ENCODE data around the gene MORN1.

The MORN1 gene

DNA sequence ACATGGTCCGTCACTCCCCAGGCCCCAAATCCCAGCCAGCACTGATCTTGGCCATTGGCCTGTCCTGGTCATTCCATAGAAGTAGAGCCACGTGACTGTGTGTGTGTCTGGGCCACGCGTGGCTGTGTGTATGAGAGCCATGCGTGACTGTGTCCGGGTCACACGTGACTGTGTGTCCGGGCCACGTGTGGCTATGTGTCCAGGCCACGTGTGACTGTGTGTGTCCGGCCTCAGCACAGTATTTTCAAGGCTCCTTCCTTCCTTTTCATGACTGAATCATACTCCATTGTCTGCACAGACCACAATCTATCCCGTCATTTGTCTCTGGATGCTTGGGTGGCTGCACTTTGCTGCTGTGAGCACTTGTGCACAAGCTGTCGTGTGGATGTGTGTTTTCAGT lies 95.8 kb downstream of the MORN1 start:
- TF ChIP-seq, protein P1, sequence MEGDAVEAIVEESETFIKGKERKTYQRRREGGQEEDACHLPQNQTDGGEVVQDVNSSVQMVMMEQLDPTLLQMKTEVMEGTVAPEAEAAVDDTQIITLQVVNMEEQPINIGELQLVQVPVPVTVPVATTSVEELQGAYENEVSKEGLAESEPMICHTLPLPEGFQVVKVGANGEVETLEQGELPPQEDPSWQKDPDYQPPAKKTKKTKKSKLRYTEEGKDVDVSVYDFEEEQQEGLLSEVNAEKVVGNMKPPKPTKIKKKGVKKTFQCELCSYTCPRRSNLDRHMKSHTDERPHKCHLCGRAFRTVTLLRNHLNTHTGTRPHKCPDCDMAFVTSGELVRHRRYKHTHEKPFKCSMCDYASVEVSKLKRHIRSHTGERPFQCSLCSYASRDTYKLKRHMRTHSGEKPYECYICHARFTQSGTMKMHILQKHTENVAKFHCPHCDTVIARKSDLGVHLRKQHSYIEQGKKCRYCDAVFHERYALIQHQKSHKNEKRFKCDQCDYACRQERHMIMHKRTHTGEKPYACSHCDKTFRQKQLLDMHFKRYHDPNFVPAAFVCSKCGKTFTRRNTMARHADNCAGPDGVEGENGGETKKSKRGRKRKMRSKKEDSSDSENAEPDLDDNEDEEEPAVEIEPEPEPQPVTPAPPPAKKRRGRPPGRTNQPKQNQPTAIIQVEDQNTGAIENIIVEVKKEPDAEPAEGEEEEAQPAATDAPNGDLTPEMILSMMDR (IDR thresholded peaks at IDR 0.05; ENCODE audit: extremely low read depth, insufficient read depth, missing control alignments) = no peak
- DNase-seq (ENCODE audit: low spot score) = no peak
- in situ Hi-C loops (cut with MboI; ENCODE audit: low pct_unique_long_range_greater_than_20kb, low sequenced_read_pairs, unreplicated experiment) = no loop called here

DNA sequence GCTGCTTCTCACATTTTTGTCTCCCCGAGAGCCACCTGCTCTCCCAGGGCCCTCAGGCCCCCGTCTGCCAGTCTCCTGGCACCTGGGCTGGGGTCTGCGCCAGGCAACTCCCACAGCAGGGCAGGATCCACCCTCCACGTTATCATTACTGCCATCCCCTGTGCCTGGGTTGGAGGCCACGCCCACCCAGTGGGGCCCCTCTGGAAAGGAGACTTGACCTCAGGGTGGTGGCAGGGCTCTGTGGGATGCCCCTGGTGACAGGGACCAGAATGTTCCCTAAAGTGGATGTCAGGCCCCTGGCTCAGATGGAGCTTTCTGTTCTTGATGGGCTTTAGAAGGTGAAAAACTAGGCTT lies 96.7 kb downstream of the MORN1 start:
- TF ChIP-seq, protein P1 (IDR thresholded peaks at IDR 0.05; ENCODE audit: extremely low read depth, insufficient read depth, missing control alignments) = no peak
- DNase-seq (ENCODE audit: low spot score) = no peak
- in situ Hi-C loops (cut with MboI; ENCODE audit: low pct_unique_long_range_greater_than_20kb, low sequenced_read_pairs, unreplicated experiment) = no loop called here

DNA sequence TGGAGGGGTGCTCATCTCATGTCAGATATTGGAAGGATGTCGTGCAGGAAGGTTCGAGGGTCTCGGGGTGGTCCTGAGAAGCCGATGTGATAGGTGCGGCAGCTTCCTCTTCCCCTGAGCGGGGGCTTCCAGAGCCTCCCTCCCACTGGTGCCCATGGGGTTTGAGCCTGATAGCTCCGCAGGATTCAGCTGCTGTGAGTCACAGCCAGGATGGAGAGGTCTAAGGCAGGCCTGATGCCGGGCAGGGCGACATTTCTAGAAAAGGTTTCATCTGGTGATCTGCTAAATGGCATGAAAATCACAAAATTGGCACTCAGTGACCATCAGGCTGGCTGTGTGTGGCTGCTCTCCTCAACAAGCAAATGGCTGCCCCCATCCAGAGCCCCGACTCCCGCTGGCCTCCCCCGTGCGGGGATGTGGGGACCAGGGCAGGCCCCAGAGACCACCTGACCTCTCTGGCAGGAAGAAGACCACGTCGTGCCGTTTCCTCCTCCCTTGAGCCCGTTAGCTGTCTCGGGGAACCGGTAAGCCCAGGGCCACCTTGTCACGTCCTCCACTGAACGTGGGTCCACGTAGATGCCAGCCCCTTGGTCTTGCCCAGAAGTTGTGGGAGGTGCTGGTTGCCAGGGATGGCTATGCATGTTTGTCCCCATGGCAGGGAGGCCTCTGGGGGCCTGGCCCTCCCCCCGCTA lies 97.2 kb downstream of the MORN1 start:
- in situ Hi-C loops (cut with MboI; ENCODE audit: low pct_unique_long_range_greater_than_20kb, low sequenced_read_pairs, unreplicated experiment) = no loop called here
- no peak for DNase-seq (ENCODE audit: low spot score)
- TF ChIP-seq, protein P1 (IDR thresholded peaks at IDR 0.05; ENCODE audit: extremely low read depth, insufficient read depth, missing control alignments) = no peak

DNA sequence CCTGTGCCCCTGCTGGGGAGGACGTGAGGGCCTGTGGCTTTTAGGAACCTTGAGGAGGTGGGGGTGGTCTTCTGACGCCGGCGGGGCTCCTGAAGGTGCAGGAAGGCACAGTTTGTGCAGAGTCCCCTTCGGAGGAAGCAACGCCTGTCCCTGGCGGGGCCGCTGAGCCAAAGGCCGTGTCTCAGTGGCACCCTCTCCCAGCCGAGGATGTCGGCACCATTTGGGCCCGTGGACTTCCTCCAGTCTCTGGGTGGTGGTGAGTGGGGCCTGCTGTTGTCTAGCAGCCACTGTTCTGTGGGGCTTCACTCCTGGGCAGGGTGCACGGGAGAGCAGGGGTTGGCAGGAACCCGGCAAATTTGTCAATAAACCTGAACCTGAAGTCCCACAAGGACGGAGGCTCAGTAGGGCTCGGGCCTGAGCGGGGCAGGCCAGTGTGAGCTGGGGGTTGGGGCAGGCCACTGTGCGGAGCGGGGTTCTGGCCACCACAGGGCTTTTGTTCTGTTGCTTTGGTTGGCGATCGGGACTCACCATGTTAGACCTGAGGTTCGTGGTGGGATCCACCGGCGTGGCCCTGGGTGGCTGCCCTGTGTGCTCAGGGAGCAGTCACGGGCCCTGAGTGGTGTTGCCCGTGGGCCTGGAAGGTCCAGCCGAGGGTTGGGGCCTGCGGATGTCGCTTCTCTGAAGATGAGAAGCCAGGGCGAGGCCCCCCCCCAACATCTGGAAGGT lies 98.5 kb downstream of the MORN1 start:
- TF ChIP-seq, protein P1 (IDR thresholded peaks at IDR 0.05; ENCODE audit: extremely low read depth, insufficient read depth, missing control alignments) = no peak
- no peak for DNase-seq (ENCODE audit: low spot score)
- in situ Hi-C loops (cut with MboI; ENCODE audit: low pct_unique_long_range_greater_than_20kb, low sequenced_read_pairs, unreplicated experiment) = no loop called here

DNA sequence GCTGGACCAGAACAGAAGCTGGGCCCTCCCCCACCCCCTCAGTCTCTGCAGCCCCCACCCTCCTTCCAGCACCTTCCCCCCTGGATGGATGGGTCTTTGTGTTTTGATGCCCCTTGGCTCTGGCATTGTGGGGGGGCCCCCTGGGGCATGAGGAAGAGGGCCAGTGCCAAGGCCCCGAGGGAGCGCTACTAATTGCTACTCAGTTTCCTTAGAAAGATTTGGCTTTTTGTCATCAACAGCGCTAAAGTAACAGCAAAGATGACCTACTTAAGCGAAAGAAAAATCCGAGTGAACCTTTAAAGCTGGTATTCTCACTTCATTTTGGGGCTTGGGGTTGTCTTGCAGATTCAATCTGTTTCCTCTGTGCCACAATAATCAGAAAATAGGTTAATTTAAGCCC lies 99.8 kb downstream of the MORN1 start:
- TF ChIP-seq, protein P1 (IDR thresholded peaks at IDR 0.05; ENCODE audit: extremely low read depth, insufficient read depth, missing control alignments) = no peak
- DNase-seq (ENCODE audit: low spot score) = no peak
- in situ Hi-C loops (cut with MboI; ENCODE audit: low pct_unique_long_range_greater_than_20kb, low sequenced_read_pairs, unreplicated experiment) = no loop called here

DNA sequence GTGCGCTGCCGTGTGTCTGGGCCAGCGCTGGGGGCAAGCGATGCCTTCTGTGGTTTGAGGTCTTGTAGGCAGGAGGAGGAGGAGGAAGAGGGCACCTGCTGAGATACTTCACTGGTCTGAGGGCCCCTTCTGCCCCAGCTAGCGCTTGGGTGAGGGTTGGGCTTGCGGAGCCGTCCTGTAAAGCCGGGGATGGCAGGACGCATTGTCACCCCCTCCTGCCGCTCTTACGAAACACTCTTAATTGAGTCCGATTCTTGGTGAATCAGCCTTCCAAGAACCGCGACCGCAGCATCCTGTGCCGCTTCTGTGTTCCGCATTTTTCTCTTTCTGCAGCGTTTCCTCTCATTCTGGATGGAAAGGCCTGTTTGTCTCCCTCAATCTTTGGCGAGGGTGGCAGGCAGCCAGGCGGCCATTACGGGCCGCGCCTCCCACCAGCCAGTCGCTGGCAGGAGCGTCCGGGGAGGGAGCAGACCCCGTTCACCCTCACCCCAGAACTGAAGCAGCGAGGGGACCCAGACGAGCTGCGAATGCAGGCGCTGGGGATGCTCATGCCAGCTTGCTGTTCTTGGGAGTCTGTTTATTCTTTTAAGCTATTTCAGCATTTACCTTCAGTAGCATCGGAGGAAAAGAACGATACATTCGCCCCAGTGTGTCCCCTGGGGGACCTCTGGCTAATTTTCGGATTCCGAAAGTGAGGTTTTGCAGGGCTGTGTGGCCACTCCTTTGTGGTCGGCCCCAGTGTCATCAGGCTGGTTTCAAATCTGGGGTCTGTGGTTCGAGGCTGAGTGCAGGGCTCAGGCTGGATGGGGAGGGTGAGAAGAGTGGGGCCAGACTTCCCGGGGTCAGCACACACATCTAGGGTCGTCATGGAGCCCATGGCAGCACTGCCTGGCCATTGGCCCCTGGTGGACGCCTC lies 100.5 kb downstream of the MORN1 start:
- in situ Hi-C loops (cut with MboI; ENCODE audit: low pct_unique_long_range_greater_than_20kb, low sequenced_read_pairs, unreplicated experiment) = no loop called here
- DNase-seq (ENCODE audit: low spot score) = peak; percentile 70
- TF ChIP-seq, protein P1 (IDR thresholded peaks at IDR 0.05; ENCODE audit: extremely low read depth, insufficient read depth, missing control alignments) = no peak
